K562 (cell line): ENCODE results near the gene CTDSP2.
"Not testable (repeated sequence)": the region's sequence is repeated elsewhere in the genome, so short reads cannot be mapped to it uniquely, and the experiment has no call there.

ENCODE experiments used
- MAFG ChIP-seq: fragments of 450-650 bp; conservative IDR thresholded peaks from 2 replicates; pipeline ENCODE4 v1.6.1; 2016; ENCODE audit warnings: missing genetic modification characterization, missing compliant biosample characterization
- MEIS2 ChIP-seq: fragments of 450-650 bp; IDR thresholded peaks from 2 replicates; pipeline ENCODE4 v1.6.1; 2014; ENCODE audit warnings: mild to moderate bottlenecking; ENCODE audit not compliant: partially characterized antibody

DNA sequence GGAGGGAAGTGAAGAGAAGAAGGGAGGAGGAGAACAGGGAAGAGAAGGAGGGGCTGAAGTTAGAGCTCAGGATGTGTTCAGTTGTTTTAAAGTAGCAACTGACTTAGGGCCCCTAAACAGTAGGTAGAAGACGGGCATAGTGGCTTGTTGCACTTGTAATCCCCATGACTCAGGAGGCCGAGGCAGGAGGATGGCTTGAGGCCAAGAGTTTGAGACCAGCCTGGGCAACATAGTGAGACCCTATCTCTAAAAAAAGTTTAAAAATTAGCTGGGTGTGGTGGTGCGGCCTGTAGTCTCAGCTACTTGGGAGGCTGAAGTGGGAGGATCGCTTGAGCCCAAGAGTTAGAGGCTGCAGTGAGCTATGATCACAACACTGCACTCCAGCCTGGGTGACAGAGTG is 40.4 kb upstream of the CTDSP2 start:
- TF ChIP-seq MAFG (tag); MEIS2: not testable (repeated sequence)
